ENCODE results near the gene RUFY1. TPM values are rescaled to one million over a fixed set of nuclear protein-coding genes. Genes with fewer than 3 reads are reported as not detected.
"Not testable (repeated sequence)": the region's sequence is repeated elsewhere in the genome, so short reads cannot be mapped to it uniquely, and the experiment has no call there.

RUFY1 gene
- polyA plus RNA-seq, 1 donor (not counting 4 experiments of a cell fraction or from before 2014, with no cell fraction given), result 25.2 TPM

- no peak overlapping the region for H3K4me2 ChIP-seq (ENCODE audit: control insufficient read depth, extremely low read depth, insufficient read depth, low read depth, low read length)
- H3K27ac ChIP-seq (ENCODE audit: control insufficient read depth, insufficient read depth, low read length), result no peak overlapping the region
- no peak overlapping the region for H3K4me3 ChIP-seq (ENCODE audit: control insufficient read depth in 2 of 3, extremely low read depth in 1 of 3, insufficient read depth in 2 of 3, low read depth in 1 of 3, low read length in 3 of 3)
- dilution Hi-C loops (cut with MboI; ENCODE audit: extremely low pct_ligation_motif_present, low sequenced_read_pairs), result no loop called here
- no peaks in the 10 kb centered on the region for H3K27me3 ChIP-seq (ENCODE audit: control insufficient read depth, extremely low read depth, insufficient read depth, low read length)
- H3K9me1 ChIP-seq (ENCODE audit: control insufficient read depth, extremely low read depth, insufficient read depth, low read length), result no peaks in the 10 kb centered on the region
- no peak overlapping the region for H2AFZ ChIP-seq (ENCODE audit: control insufficient read depth, low read length)
- H3K79me2 ChIP-seq (ENCODE audit: control insufficient read depth, insufficient read depth, low read length), result no peaks in the 10 kb centered on the region
- FAIRE-seq (no peak), DNase-seq (ENCODE audit: low read depth, low spot score) (no peak)
- TF ChIP-seq CTCF (optimal IDR thresholded peaks at IDR 0.05 in 1 of 3, IDR thresholded peaks at IDR 0.05 in 1 of 3, conservative IDR thresholded peaks at IDR 0.05 in 1 of 3; ENCODE audit: extremely low read depth in 1 of 3, insufficient read depth in 2 of 3, low read length in 3 of 3) (no peak), EZH2 (IDR thresholded peaks at IDR 0.05; ENCODE audit: low read length) (no peak)
- no peaks in the 10 kb centered on the region for H3K4me1 ChIP-seq (ENCODE audit: control insufficient read depth, extremely low read depth, insufficient read depth, low read length)
- no peak overlapping the region for H3K9ac ChIP-seq (ENCODE audit: control insufficient read depth, extremely low read depth, insufficient read depth, low read length)
- H3K36me3 ChIP-seq (ENCODE audit: control insufficient read depth in 2 of 2, extremely low read depth in 1 of 2, insufficient read depth in 2 of 2, low read length in 2 of 2), result no peaks in the 10 kb centered on the region
- H4K20me1 ChIP-seq (ENCODE audit: control insufficient read depth, extremely low read depth, insufficient read depth, low read length), result no peaks in the 10 kb centered on the region
- H3K9me3 ChIP-seq (ENCODE audit: control insufficient read depth, low read depth, low read length), result no peaks in the 10 kb centered on the region
Observed at GRCh38 chr5:179509845-179510244, 40.5 kb upstream of the RUFY1 start.

- H3K27me3 ChIP-seq (ENCODE audit: control insufficient read depth, extremely low read depth, insufficient read depth, low read length), result no peaks in the 10 kb centered on the region
- no peak overlapping the region for H2AFZ ChIP-seq (ENCODE audit: control insufficient read depth, low read length)
- dilution Hi-C loops (cut with MboI; ENCODE audit: extremely low pct_ligation_motif_present, low sequenced_read_pairs), result no loop called here
- H3K27ac ChIP-seq (ENCODE audit: control insufficient read depth, insufficient read depth, low read length), result no peak overlapping the region
- TF ChIP-seq EZH2 (IDR thresholded peaks at IDR 0.05; ENCODE audit: low read length) (no peak), CTCF (optimal IDR thresholded peaks at IDR 0.05 in 1 of 3, IDR thresholded peaks at IDR 0.05 in 1 of 3, conservative IDR thresholded peaks at IDR 0.05 in 1 of 3; ENCODE audit: extremely low read depth in 1 of 3, insufficient read depth in 2 of 3, low read length in 3 of 3) (no peak)
- FAIRE-seq (no peak), DNase-seq (ENCODE audit: low read depth, low spot score) (no peak)
- H3K79me2 ChIP-seq (ENCODE audit: control insufficient read depth, insufficient read depth, low read length), result no peaks in the 10 kb centered on the region
- no peaks in the 10 kb centered on the region for H3K9me3 ChIP-seq (ENCODE audit: control insufficient read depth, low read depth, low read length)
- no peak overlapping the region for H3K4me3 ChIP-seq (ENCODE audit: control insufficient read depth in 2 of 3, extremely low read depth in 1 of 3, insufficient read depth in 2 of 3, low read depth in 1 of 3, low read length in 3 of 3)
- H3K4me2 ChIP-seq (ENCODE audit: control insufficient read depth, extremely low read depth, insufficient read depth, low read depth, low read length), result no peak overlapping the region
- no peak overlapping the region for H3K9ac ChIP-seq (ENCODE audit: control insufficient read depth, extremely low read depth, insufficient read depth, low read length)
- no peaks in the 10 kb centered on the region for H4K20me1 ChIP-seq (ENCODE audit: control insufficient read depth, extremely low read depth, insufficient read depth, low read length)
- H3K4me1 ChIP-seq (ENCODE audit: control insufficient read depth, extremely low read depth, insufficient read depth, low read length), result no peaks in the 10 kb centered on the region
- H3K9me1 ChIP-seq (ENCODE audit: control insufficient read depth, extremely low read depth, insufficient read depth, low read length), result no peaks in the 10 kb centered on the region
- no peaks in the 10 kb centered on the region for H3K36me3 ChIP-seq (ENCODE audit: control insufficient read depth in 2 of 2, extremely low read depth in 1 of 2, insufficient read depth in 2 of 2, low read length in 2 of 2)
Observed at GRCh38 chr5:179512452-179513000, 37.8 kb upstream of the RUFY1 start.

GRCh38 chr5:179515501-179515900 is 34.9 kb upstream of the RUFY1 start:
- H3K27ac ChIP-seq (ENCODE audit: control insufficient read depth, insufficient read depth, low read length); DNase-seq (ENCODE audit: low read depth, low spot score); H3K9ac ChIP-seq (ENCODE audit: control insufficient read depth, extremely low read depth, insufficient read depth, low read length); H3K27me3 ChIP-seq (ENCODE audit: control insufficient read depth, extremely low read depth, insufficient read depth, low read length); H3K4me3 ChIP-seq (ENCODE audit: control insufficient read depth in 2 of 3, extremely low read depth in 1 of 3, insufficient read depth in 2 of 3, low read depth in 1 of 3, low read length in 3 of 3); H4K20me1 ChIP-seq (ENCODE audit: control insufficient read depth, extremely low read depth, insufficient read depth, low read length); H2AFZ ChIP-seq (ENCODE audit: control insufficient read depth, low read length); H3K4me2 ChIP-seq (ENCODE audit: control insufficient read depth, extremely low read depth, insufficient read depth, low read depth, low read length); dilution Hi-C loops (cut with MboI; ENCODE audit: extremely low pct_ligation_motif_present, low sequenced_read_pairs); H3K9me3 ChIP-seq (ENCODE audit: control insufficient read depth, low read depth, low read length); H3K79me2 ChIP-seq (ENCODE audit: control insufficient read depth, insufficient read depth, low read length); H3K36me3 ChIP-seq (ENCODE audit: control insufficient read depth in 2 of 2, extremely low read depth in 1 of 2, insufficient read depth in 2 of 2, low read length in 2 of 2); H3K9me1 ChIP-seq (ENCODE audit: control insufficient read depth, extremely low read depth, insufficient read depth, low read length); FAIRE-seq; H3K4me1 ChIP-seq (ENCODE audit: control insufficient read depth, extremely low read depth, insufficient read depth, low read length): not testable (repeated sequence)
